ENCODE measurements around the gene TMEM141. TPM values are rescaled to one million over a fixed set of nuclear protein-coding genes. Genes with fewer than 3 reads are reported as not detected.

TMEM141 gene
- total and polyA plus RNA-seq, 10 of the 15 experiments (the other 5 are each of a cell fraction or from before 2014, with no cell fraction given), result 7.8 to 48.6 (median 34.4) TPM

- TF ChIP-seq CHD4 (IDR thresholded peaks at IDR 0.05), result no peak
- TF ChIP-seq HDAC6 (IDR thresholded peaks at IDR 0.05; ENCODE audit: unreplicated experiment), result no peak
- no peak for TF ChIP-seq SMARCA5 (IDR thresholded peaks at IDR 0.05)
- TF ChIP-seq NKRF (conservative IDR thresholded peaks at IDR 0.05), result no peak
- no peak for TF ChIP-seq HDGF (IDR thresholded peaks at IDR 0.05)
- TF ChIP-seq SMAD5 (IDR thresholded peaks at IDR 0.05; ENCODE audit: low read depth), result no peak
Observed at GRCh38 chr9:136827794-136828473, 36.8 kb downstream of the TMEM141 start (continued).

- no peak for FAIRE-seq
- intact Hi-C loops (cut with micrococcal nuclease; ENCODE audit: unreplicated experiment) (no loop called here), in situ Hi-C loops (cut with MboI) (no loop called here)
- ChIA-PET POLR2A (no interaction called here), RAD21 (ENCODE audit: unreplicated experiment) (no interaction called here), CTCF (no interaction called here), SMC1A (ENCODE audit: uncharacterized antibody, unreplicated experiment) (no interaction called here)
- Histone ChIP-seq H3K4me3 (no peak overlapping the region), H3K9me3 (replicated peaks; ENCODE audit: control insufficient read depth, insufficient read depth, low read length) (no peaks in the 10 kb centered on the region), H3K27ac (ENCODE audit: control insufficient read depth, insufficient read depth) (no peak overlapping the region), H3K9ac (ENCODE audit: control insufficient read depth, insufficient read depth, low read length) (no peak overlapping the region), H4K20me1 (ENCODE audit: control insufficient read depth, insufficient read depth) (no peaks in the 10 kb centered on the region), H2AFZ (ENCODE audit: control insufficient read depth, low read depth, low read length) (no peak overlapping the region), H3K4me2 (ENCODE audit: control insufficient read depth, insufficient read depth) (no peak overlapping the region), H3K36me3 (ENCODE audit: control insufficient read depth in 2 of 2, insufficient read depth in 2 of 2, low read length in 1 of 2) (peaks cover 11 to 12% of the 10 kb centered on the region in 2 experiments), H3K79me2 (ENCODE audit: control insufficient read depth, insufficient read depth, low read length) (no peaks in the 10 kb centered on the region), H3K4me1 (ENCODE audit: control insufficient read depth, insufficient read depth, low read length) (no peaks in the 10 kb centered on the region), H3K27me3 (replicated peaks in 1 of 2; ENCODE audit: control insufficient read depth in 2 of 2, insufficient read depth in 2 of 2, low read length in 1 of 2) (no peaks in the 10 kb centered on the region)
- BruUV-seq (replicated peaks), result no TSS peak
- no peak for DNase-seq (ENCODE audit: low read depth, low spot score)
- no peak for ATAC-seq
- TF ChIP-seq SRF (IDR thresholded peaks at IDR 0.05; ENCODE audit: low read depth in 2 of 2, low read length in 2 of 2), result no peak
- peak; percentile 31 for TF ChIP-seq BCL3 (IDR thresholded peaks at IDR 0.05; ENCODE audit: borderline replicate concordance, insufficient read depth, low read depth, low read length, poor library complexity, severe bottlenecking)
- 95% methylated on average over 31 of the region's 31 CpGs for WGBS (ENCODE audit: insufficient coverage, insufficient replicate concordance, low lambda C conversion rate, missing lambda C conversion rate)
Observed at GRCh38 chr9:136828474-136829140, 37.5 kb downstream of the TMEM141 start.
